Hepatocyte (in vitro differentiated cells): ENCODE data around the gene CCDC154. TPM values are rescaled to one million over a fixed set of nuclear protein-coding genes. Genes with fewer than 3 reads are reported as not detected.

ENCODE experiments used
- DNase-seq: peaks from one replicate; pipeline ENCODE4 v3.0.0-alpha.2; 2016; ENCODE audit warnings: low spot score
- H2AFZ ChIP-seq: fragments of 200-600 bp; sonication (generic); 2 replicates; pipeline ENCODE4 v1.6.0; 2016; ENCODE audit warnings: antibody characterized with exemption, mild to moderate bottlenecking
- H3K27ac ChIP-seq: fragments of 200-600 bp; sonication (generic); 2 replicates; pipeline ENCODE4 v1.5.1; 2016; ENCODE audit warnings: mild to moderate bottlenecking
- H3K27me3 ChIP-seq: fragments of 200-600 bp; sonication (generic); 2 replicates; pipeline ENCODE4 v1.6.1; 2016
- H3K36me3 ChIP-seq: fragments of 200-600 bp; sonication (generic); replicated peaks from 2 replicates; pipeline ENCODE4 v1.5.1; 2016; ENCODE audit warnings: low read depth; ENCODE audit not compliant: insufficient read depth
- H3K4me1 ChIP-seq: fragments of 200-600 bp; sonication (generic); 2 replicates; pipeline ENCODE4 v1.5.1; 2016; ENCODE audit warnings: mild to moderate bottlenecking, moderate library complexity; ENCODE audit not compliant: insufficient read depth
- H3K4me2 ChIP-seq: fragments of 200-600 bp; sonication (generic); 2 replicates; pipeline ENCODE4 v1.6.0; 2016
- H3K4me3 ChIP-seq: fragments of 200-600 bp; sonication (generic); 2 replicates; pipeline ENCODE4 v1.5.1; 2016; ENCODE audit warnings: mild to moderate bottlenecking
- H3K79me2 ChIP-seq: fragments of 200-600 bp; sonication (generic); 2 replicates; pipeline ENCODE4 v1.6.0; 2017; ENCODE audit warnings: mild to moderate bottlenecking
- H3K9me2 ChIP-seq: fragments of 200-600 bp; sonication (generic); replicated peaks from 2 replicates; pipeline ENCODE4 v1.6.0; 2017; ENCODE audit warnings: mild to moderate bottlenecking; ENCODE audit not compliant: insufficient read depth
- H3K9me3 ChIP-seq: fragments of 200-600 bp; sonication (generic); 2 replicates; pipeline ENCODE4 v1.5.1; 2016; ENCODE audit warnings: low read depth, mild to moderate bottlenecking
- H4K20me1 ChIP-seq: fragments of 200-600 bp; sonication (generic); 2 replicates; pipeline ENCODE4 v1.6.0; 2016; ENCODE audit warnings: mild to moderate bottlenecking; ENCODE audit not compliant: insufficient read depth, poor library complexity, severe bottlenecking
- EZH2 ChIP-seq: fragments of 200-600 bp; sonication (generic); IDR thresholded peaks from 2 replicates; pipeline ENCODE4 v1.6.1; 2016; ENCODE audit warnings: antibody characterized with exemption, mild to moderate bottlenecking, borderline replicate concordance
- EZH2phosphoT487 ChIP-seq: fragments of 200-600 bp; sonication (generic); IDR thresholded peaks from one replicate; pipeline ENCODE4 v1.6.1; 2018; ENCODE audit warnings: antibody characterized with exemption, mild to moderate bottlenecking, low read depth, moderate library complexity; ENCODE audit not compliant: unreplicated experiment, severe bottlenecking
- WGBS: methylation state at CpG from one replicate; pipeline ENCODE4 v1.1.6; 2016; ENCODE audit warnings: low lambda C conversion rate; ENCODE audit errors: missing lambda C conversion rate; 5-methylcytosine and 5-hydroxymethylcytosine counted together
- polyA plus RNA-seq: library from polyadenylated mRNA; unstranded; fragments of >200 nt; fragmentation: Nextera tagmentation; extraction: Ambion mirVana; gene quantifications from 2 replicates; pipeline ENCODE4 v1.2.1, GENCODE V29; 2016
- total RNA-seq: library from RNA; depleted of rRNA; stranded (reverse); fragments of >200 nt; gene quantifications from 2 replicates; pipeline ENCODE4 v1.2.3, GENCODE V29; 2014
- TF ChIP-seq, protein P1 (sequence below): fragments of 200-600 bp; sonication (generic); IDR thresholded peaks from 2 replicates; pipeline ENCODE4 v1.5.1; 2016; ENCODE audit warnings: antibody characterized with exemption, mild to moderate bottlenecking; ENCODE audit not compliant: poor library complexity

The CCDC154 gene
- total and polyA plus RNA-seq, 2 experiments from 2014 or later = 0.33 to 1.6 TPM

DNA sequence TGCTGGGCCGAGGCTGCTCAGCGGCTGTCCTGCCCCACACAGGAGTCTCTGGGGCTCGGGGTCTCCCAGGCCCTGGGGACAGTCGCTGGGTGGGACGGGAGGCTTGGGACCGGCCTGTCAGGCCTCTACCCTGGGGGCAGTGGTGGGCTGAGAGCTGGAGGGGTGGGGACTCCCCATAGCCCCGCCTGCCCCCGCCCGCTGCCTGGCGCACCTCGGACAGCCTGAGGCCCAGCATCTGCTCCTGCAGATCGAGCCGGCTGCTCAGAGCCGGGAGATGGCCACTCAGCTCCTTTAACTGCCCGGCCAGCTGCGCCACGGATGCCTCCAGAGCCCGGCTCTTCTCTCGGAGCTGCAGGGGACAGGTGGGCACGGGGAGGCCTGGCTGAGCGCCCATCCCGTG lies 6.8 kb downstream of the CCDC154 start:
- H3K4me2 ChIP-seq = no peak overlapping the region

DNA sequence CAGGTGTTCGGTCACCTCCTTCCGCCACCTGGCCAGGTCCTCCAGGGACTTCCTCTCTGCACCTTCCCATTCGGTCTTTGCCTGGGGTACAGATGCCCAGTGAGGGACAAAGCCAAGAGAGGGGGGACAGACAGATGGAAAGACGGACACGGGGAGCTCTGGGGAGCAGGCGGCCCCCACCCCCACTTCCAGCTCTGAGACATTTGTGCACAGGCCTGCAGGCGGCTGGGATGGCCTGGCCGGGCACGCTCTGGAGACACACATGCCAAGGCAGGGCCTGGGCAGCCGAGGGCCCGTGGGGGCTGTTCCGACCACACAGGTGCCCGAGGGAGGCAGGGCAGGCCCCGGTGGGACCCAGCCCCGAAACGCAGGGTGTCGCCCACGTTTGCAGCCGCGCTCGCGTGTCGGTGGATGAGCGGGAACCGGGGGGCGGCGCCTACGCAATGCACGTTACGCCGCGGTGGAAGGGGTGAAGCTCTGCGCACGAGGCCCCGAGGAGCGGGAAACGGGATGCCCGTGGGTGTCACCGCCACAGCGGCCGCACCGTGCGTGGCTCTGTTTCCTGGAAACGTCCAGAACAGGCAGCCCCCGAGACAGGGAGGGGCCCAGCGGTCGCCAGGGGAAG lies 7.5 kb downstream of the CCDC154 start:
- H3K4me3 ChIP-seq = no peak overlapping the region
- TF ChIP-seq, protein P1, sequence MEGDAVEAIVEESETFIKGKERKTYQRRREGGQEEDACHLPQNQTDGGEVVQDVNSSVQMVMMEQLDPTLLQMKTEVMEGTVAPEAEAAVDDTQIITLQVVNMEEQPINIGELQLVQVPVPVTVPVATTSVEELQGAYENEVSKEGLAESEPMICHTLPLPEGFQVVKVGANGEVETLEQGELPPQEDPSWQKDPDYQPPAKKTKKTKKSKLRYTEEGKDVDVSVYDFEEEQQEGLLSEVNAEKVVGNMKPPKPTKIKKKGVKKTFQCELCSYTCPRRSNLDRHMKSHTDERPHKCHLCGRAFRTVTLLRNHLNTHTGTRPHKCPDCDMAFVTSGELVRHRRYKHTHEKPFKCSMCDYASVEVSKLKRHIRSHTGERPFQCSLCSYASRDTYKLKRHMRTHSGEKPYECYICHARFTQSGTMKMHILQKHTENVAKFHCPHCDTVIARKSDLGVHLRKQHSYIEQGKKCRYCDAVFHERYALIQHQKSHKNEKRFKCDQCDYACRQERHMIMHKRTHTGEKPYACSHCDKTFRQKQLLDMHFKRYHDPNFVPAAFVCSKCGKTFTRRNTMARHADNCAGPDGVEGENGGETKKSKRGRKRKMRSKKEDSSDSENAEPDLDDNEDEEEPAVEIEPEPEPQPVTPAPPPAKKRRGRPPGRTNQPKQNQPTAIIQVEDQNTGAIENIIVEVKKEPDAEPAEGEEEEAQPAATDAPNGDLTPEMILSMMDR = no peak
- TF ChIP-seq EZH2phosphoT487 = no peak
- TF ChIP-seq EZH2 = no peak
- H3K27me3 ChIP-seq = no peaks in the 10 kb centered on the region
- no peaks in the 10 kb centered on the region for H3K9me3 ChIP-seq
- 94% methylated on average over 43 of the region's 47 CpGs for WGBS
- H2AFZ ChIP-seq = no peak overlapping the region
- DNase-seq = no peak
- no peaks in the 10 kb centered on the region for H3K79me2 ChIP-seq
- no peaks in the 10 kb centered on the region for H4K20me1 ChIP-seq
- no peak overlapping the region for H3K27ac ChIP-seq
- H3K36me3 ChIP-seq = no peaks in the 10 kb centered on the region
- no peak overlapping the region for H3K4me2 ChIP-seq
- H3K4me1 ChIP-seq = no peaks in the 10 kb centered on the region
- no peaks in the 10 kb centered on the region for H3K9me2 ChIP-seq

More for the DNA sequence above, 6.8 kb downstream of the CCDC154 start:
- Histone ChIP-seq H3K36me3 (no peaks in the 10 kb centered on the region), H4K20me1 (no peaks in the 10 kb centered on the region), H2AFZ (no peak overlapping the region), H3K4me1 (no peaks in the 10 kb centered on the region), H3K79me2 (no peaks in the 10 kb centered on the region), H3K4me3 (no peak overlapping the region), H3K27me3 (no peaks in the 10 kb centered on the region), H3K27ac (no peak overlapping the region), H3K9me3 (no peaks in the 10 kb centered on the region), H3K9me2 (no peaks in the 10 kb centered on the region)
- no peak for DNase-seq
- TF ChIP-seq, protein P1 = no peak
- TF ChIP-seq EZH2phosphoT487 = no peak
- TF ChIP-seq EZH2 = no peak
- WGBS = 90% methylated on average over 12 of the region's 22 CpGs

DNA sequence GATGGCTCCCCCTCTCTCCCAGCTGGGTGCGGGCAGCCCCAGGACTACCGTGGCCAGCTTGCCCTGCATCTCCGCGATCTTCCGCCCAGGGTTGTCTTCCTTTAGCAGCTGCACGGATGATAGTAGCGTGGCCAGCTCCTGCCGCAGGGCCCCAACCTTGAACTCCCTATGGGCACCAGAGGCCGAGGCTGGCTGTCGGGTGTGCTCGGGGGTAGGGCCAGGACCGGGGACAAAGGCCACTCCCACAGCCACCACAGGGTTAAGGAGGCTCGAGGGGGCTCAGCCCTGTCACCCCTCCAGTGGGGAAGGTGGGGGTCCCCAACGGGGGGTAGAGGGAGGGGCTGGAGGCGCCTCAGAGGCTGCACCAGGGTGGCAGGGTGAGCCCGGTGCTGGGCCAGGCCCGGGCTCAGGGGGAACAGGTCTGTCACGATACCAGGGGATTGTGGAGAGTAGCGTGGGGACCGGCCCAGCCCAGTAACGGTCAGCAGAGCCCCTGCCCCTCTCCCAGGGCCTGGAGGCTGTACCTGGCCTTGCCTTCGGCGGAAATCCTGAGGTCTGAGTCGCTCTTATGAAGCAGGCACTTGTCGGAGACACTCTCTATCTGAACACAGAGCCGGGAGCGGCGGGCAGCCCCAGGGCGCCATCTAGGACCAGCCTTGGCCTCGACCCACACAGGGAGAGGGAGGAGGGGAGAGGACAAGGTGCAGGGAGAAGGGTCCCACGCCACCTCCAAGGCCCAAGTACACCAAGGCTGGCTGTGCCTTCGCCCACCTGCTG lies 8.2 kb downstream of the CCDC154 start:
- Histone ChIP-seq H2AFZ (no peak overlapping the region), H3K4me2 (no peak overlapping the region), H3K9me2 (no peaks in the 10 kb centered on the region), H3K36me3 (no peaks in the 10 kb centered on the region), H3K27ac (no peak overlapping the region), H4K20me1 (no peaks in the 10 kb centered on the region), H3K9me3 (no peaks in the 10 kb centered on the region), H3K27me3 (no peaks in the 10 kb centered on the region), H3K4me3 (no peak overlapping the region), H3K79me2 (no peaks in the 10 kb centered on the region), H3K4me1 (peaks cover 3% of the 10 kb centered on the region)
- TF ChIP-seq EZH2 (no peak), EZH2phosphoT487 (no peak)
- TF ChIP-seq, protein P1 = no peak
- DNase-seq = no peak
- WGBS = 81% methylated on average over 30 of the region's 32 CpGs
